ENCODE measurements around the gene THOC7.

Gene THOC7

DNA sequence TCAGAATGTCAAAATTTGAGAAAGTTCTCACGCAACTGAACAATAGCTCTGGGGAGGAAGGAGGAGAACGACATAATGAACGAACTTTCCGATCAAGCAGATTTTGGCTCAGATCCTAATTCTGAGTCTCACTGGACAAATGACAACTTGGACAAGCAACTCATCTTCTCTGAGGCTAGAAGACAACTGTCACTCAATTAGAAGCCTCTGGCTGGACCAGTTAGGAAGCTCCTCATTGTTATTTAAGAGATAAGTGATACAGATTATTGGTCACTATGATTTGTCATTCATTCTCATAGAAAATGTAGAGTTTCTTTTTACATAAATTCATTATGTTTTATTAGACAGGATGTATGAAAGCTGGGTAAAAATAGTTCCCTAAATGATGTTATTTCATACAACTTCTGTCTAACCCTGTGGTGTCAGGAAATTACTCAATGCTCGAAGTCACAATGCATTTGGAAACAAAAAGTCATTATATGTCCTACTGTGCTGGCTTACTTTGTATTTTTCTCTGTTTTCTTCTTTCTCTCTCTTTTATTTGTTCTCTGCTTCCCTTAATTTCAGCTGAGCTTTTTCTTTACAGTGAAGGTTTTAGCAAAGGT, 55.5 kb downstream of the THOC7 start:
- H3K4me3 ChIP-seq (ENCODE audit: low read depth, low read length), result no peak overlapping the region
- no peak for DNase-seq (ENCODE audit: low read depth)
- TF ChIP-seq, protein P1, sequence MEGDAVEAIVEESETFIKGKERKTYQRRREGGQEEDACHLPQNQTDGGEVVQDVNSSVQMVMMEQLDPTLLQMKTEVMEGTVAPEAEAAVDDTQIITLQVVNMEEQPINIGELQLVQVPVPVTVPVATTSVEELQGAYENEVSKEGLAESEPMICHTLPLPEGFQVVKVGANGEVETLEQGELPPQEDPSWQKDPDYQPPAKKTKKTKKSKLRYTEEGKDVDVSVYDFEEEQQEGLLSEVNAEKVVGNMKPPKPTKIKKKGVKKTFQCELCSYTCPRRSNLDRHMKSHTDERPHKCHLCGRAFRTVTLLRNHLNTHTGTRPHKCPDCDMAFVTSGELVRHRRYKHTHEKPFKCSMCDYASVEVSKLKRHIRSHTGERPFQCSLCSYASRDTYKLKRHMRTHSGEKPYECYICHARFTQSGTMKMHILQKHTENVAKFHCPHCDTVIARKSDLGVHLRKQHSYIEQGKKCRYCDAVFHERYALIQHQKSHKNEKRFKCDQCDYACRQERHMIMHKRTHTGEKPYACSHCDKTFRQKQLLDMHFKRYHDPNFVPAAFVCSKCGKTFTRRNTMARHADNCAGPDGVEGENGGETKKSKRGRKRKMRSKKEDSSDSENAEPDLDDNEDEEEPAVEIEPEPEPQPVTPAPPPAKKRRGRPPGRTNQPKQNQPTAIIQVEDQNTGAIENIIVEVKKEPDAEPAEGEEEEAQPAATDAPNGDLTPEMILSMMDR (IDR thresholded peaks at IDR 0.05; ENCODE audit: control insufficient read depth, extremely low read depth, insufficient read depth), result no peak

DNA sequence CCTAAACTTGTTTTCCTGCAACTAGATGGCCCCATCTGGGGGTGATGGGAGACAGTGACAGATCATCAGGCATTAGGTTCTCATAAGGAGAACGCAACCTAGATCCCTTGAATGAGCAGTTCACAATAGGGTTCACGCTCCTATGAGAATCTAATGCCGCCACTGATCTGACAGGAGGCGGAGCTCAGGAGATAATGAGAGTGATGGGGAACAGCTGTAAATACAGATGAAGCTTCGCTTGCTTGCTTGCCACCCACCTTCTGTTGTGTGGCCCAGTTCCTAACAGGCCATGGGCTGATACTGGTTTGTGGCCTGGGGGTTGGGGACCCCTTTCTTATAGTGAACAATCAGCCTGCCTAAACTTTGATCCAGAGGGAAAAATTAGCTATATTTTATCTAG, 59.7 kb downstream of the THOC7 start:
- no peak overlapping the region for H3K4me3 ChIP-seq (ENCODE audit: low read depth, low read length)
- DNase-seq (ENCODE audit: low read depth), result no peak
- TF ChIP-seq, protein P1 (IDR thresholded peaks at IDR 0.05; ENCODE audit: control insufficient read depth, extremely low read depth, insufficient read depth), result no peak

DNA sequence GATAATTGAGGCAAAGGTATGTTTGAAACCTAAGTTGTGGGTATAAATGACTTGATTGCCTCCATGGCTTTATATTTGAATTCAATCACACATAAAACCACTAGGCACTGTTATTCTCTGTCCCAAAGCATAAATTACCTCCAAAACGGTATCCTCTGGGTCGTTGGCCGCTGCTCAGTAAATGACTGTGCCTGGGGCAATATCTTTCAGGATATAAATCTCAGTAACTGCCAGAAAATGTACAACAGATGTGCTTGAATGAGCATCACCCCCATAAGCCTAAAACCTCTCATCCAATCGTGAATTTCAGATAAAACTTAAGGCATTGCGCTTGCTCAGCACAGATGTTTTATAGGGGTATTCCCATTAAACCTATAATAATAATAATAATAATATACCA, 63.5 kb downstream of the THOC7 start:
- no peak overlapping the region for H3K4me3 ChIP-seq (ENCODE audit: low read depth, low read length)
- DNase-seq (ENCODE audit: low read depth), result no peak
- TF ChIP-seq, protein P1 (IDR thresholded peaks at IDR 0.05; ENCODE audit: control insufficient read depth, extremely low read depth, insufficient read depth), result no peak

DNA sequence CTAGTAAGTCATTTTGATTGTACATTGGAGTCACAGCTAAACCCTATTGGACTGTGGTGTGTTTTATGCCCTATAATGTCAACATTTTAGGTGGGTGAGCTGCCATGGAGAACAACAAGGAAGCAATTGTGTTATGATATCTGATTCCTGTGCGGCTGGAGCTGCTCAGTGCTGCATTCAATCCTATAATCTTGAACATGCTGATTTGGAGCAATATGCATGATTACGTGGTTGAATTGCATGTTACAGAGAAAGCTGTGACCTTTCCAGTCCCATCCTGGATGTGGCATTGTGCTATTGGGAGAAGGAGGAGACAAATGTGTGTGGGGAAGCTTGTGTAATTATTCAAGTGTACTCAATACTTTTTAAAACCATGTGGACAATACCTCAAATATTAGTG, 64.7 kb downstream of the THOC7 start:
- no peak overlapping the region for H3K4me3 ChIP-seq (ENCODE audit: low read depth, low read length)
- DNase-seq (ENCODE audit: low read depth), result no peak
- TF ChIP-seq, protein P1 (IDR thresholded peaks at IDR 0.05; ENCODE audit: control insufficient read depth, extremely low read depth, insufficient read depth), result no peak

DNA sequence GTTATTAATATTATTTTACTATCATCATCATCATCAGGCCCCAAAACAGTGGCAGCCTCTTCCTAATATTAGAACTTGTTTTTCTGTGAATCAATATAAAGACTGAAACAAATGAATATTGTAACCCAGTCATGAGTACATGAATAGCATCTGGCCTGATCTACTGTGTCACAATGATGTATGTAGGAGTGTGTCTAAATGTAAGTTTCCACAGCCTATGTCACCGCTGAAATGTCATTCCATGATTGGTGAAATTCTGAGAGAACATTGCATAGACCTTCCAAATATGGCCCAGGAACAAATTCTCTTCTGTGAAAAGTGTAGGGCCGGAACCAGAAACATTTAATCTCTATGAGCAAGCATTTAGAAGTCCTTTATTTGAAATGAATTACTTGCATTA, 65.1 kb downstream of the THOC7 start:
- TF ChIP-seq, protein P1 (IDR thresholded peaks at IDR 0.05; ENCODE audit: control insufficient read depth, extremely low read depth, insufficient read depth), result no peak
- no peak overlapping the region for H3K4me3 ChIP-seq (ENCODE audit: low read depth, low read length)
- DNase-seq (ENCODE audit: low read depth), result no peak

DNA sequence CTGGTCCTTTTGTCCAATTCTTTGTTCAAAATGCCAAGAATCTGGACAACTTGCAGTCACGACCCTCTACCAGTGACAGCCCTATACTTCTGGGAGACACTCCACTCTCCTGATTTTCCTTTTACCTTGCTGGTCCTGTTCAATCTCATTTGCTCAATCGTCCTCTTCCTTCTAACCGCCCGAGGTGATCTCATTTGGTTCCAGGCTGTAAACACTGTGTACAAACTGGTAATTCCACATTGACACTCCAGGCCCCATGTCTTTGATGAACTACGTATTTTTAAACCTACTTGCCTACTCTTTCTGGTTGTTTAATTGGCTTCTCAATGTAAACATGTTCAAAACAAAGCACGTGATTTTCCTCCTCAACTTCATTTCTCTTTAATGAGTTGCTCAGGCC, 68.2 kb downstream of the THOC7 start:
- 0 out of 2 replicates have a peak overlapping the region, but pooled peaks have one; percentile 2 for H3K4me3 ChIP-seq (ENCODE audit: low read depth, low read length)
- peak; percentile 73 for DNase-seq (ENCODE audit: low read depth)
- TF ChIP-seq, protein P1 (IDR thresholded peaks at IDR 0.05; ENCODE audit: control insufficient read depth, extremely low read depth, insufficient read depth), result no peak

- DNase-seq (ENCODE audit: low read depth), result peak; percentile 1
- TF ChIP-seq, protein P1 (IDR thresholded peaks at IDR 0.05; ENCODE audit: control insufficient read depth, extremely low read depth, insufficient read depth), result peak; percentile 50
- no peak overlapping the region for H3K4me3 ChIP-seq (ENCODE audit: low read depth, low read length)
Observed at GRCh38 chr3:63791974-63792373, 71.6 kb downstream of the THOC7 start.
